DMS 273 (cell line): ENCODE measurements around the gene KCNA4.
A peak's percentile ranks its signal among the peaks of the same experiment; 100 is the strongest.
"Not testable (repeated sequence)": the region's sequence is repeated elsewhere in the genome, so short reads cannot be mapped to it uniquely, and the experiment has no call there.

Source experiments
- DNase-seq: peaks from one replicate; lab custom pipeline; 2025; ENCODE audit not compliant: unreplicated experiment; lab: John Stamatoyannopoulos, UW

The KCNA4 gene

GRCh38 chr11:30016588-30017363, at the start of gene KCNA4:
Gene KCNA4 (minus strand): TSS chr11:30017030. CDS start chr11:30012678, 4,352 bp downstream.
- peak; percentile 54 for DNase-seq

GRCh38 chr11:30062103-30062502, 45.3 kb upstream of the KCNA4 start:
- no peak for DNase-seq

DNA sequence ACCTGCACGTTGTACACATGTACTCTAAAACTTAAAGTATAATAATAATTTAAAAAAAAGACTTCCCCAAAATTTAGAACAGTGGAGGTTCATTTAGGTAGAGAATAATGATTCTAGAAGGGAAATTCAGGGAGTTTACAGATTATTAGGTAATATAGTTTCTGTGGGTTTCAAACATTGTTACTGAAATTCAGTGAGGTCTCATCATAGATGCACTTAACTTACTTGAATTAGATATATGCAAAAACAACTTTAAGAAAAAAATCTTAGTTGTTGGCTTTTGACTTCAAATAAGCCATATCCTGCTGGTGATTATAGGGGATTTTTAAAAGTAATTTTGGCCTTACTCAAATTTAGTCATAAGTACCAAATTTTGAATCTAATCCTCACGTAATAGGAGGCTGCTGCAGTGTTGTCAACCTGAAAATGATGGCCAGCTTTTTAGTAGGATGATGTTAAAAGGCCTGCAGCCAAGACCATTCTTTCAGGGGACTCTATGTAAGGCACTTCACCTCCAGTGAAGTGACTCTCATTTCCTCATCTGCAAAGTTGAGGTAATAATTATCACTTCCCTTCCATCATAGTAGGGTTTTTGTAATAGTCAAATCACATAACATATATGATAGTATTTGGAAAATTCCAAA, 42.5 kb upstream of the KCNA4 start:
- DNase-seq: no peak

DNA sequence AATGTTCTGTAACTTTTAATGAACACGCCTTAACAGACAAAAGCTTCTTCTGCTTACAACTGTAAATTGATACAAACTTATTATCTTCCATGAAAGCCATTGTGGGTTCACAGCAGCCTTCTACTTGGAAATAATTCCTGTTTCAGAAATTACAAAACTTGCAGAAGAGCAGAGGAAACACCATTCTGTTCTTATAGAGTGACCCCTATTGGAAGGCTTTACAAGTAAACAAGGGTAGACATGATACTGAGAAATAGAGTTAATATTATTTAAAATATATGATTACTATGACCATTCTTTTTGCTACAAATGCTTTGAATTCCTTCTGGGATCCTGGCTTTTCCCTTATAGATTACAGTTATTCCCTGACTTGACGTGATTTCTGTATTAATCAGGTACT, 32.4 kb upstream of the KCNA4 start:
- DNase-seq: no peak

- peak; percentile 16 for DNase-seq
Observed at GRCh38 chr11:30046578-30046945, 29.7 kb upstream of the KCNA4 start.

DNA sequence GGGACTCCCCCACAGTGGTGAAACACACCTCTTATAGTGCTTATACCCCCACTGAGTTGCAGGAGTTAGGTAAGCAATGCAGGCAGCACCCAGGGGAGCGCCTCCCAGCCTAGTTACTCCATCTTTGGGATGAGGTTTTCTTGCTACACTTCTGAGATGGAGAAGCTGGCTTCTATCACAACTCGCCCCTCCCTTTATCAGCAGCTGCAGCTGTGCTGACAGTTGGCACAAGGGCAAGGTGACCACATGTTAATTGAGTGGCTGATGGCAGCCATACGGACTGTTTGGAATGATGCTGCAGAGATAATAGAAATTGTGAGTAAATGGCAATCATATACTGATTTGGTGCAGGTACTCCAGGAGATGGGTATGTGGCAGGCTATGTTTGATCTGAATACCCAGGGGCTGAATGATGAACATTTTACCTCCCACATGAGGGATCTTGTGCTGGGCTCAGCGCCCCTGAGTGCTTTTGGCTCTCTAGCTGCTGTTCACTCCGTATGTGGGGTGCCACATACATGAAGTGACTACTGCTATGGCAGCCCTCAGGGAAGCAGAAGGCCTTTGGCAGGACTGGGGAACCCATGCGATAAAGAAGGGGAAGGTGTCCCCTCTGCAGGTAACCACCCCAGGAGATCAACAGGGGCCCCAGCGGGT, 29.2 kb upstream of the KCNA4 start:
- no peak for DNase-seq

DNA sequence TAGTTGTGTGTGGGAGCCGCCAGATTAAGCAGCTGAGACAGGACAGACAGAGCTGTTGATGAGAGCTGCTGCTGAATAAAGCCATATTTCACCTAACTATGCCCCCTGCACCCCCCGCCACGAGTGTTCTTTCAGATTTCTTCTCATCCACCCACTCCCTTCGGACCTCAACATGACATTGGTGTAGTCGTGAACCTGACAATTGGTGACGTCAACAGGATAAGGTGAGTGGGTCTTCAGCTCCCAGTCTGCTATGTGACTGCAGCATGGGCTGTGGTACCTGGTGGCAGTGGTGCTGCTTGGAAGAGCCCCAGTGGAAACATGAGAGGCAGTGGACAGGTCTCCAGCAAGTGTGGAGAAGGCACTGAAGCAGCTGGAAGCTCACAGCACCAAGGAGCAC, 28.3 kb upstream of the KCNA4 start:
- no peak for DNase-seq

GRCh38 chr11:30041171-30041570, 24.3 kb upstream of the KCNA4 start:
- no peak for DNase-seq

DNA sequence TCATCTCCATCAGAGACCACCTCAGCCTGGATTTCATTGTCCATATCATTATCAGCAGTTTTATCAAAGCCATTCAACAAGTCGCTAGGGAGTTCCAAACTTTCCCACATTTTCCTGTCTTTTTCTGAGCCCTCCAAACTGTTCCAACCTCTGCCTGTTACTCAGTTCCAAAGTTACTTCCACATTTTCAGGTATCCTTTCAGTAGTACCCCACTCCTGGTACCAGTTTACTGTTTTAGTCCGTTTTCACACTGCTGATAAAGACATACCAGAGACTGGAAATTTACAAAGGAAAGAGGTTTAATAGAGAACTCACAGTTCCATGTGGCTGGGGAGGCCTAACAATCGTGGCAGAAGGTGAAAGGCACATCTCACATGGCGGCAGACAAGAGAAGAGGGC, 17.9 kb upstream of the KCNA4 start:
- DNase-seq: not testable (repeated sequence)

- not testable (repeated sequence) for DNase-seq
Observed at GRCh38 chr11:30034166-30034565, 17.3 kb upstream of the KCNA4 start.

DNA sequence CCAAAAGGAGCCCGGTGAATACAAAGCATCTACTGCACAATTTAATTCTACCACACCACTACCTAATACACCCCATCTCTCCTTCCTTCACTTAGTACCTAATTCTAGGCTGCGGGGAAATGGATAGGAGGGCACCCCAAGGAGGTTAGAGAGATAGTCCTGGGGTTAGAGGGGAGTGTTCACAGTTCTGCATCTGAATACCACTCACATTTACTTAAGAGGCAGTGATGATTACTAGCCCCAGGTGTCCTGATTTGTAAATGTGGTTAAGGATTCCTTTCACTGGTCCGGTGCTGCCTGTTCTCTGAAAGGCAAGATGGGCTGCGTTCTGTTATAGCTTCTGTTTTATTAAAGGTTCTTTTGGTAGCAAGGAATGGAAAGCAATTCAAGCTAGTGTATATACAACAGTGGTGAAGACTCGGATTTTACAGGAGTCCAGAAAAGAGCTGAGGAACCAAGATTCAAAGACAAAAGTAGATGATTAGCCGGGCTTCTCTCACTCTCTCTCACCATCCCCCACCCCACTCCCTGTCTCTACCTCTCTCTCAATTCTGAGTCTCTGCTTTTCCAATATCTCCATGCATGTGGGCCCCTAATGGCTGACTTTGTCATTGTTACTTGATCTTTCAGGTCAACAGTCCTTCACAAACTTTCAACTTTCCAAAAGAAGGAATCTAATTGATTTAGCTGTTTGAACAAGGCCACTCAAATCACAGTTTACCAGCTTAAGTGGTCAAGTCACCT, 8.7 kb upstream of the KCNA4 start:
- no peak for DNase-seq

GRCh38 chr11:30023074-30023473, 6.2 kb upstream of the KCNA4 start:
- DNase-seq: no peak

- DNase-seq: no peak
Observed at GRCh38 chr11:30019481-30019880, 2.7 kb upstream of the KCNA4 start.

DNA sequence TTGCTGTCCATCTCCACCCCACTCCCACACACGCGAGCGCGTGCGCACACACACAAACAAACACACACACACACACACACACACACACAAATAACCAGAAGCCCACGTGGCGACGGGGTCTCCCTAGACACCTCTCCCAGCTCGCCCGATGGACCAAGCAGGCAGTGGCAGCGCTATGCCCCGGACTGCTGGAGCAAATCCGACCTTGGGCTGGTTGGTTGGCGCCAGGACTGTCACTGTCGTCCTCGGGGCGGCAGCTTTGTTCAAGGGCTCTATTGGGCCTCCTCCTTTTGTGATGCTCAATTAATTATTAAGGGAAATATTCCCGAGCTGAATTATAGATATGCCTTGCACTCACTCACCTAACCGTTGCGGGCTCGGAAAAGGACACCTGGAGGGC, 1.7 kb upstream of the KCNA4 start:
- no peak for DNase-seq

- no peak for DNase-seq
Observed at GRCh38 chr11:30017445-30017895, 640 bp upstream of the KCNA4 start.

DNA sequence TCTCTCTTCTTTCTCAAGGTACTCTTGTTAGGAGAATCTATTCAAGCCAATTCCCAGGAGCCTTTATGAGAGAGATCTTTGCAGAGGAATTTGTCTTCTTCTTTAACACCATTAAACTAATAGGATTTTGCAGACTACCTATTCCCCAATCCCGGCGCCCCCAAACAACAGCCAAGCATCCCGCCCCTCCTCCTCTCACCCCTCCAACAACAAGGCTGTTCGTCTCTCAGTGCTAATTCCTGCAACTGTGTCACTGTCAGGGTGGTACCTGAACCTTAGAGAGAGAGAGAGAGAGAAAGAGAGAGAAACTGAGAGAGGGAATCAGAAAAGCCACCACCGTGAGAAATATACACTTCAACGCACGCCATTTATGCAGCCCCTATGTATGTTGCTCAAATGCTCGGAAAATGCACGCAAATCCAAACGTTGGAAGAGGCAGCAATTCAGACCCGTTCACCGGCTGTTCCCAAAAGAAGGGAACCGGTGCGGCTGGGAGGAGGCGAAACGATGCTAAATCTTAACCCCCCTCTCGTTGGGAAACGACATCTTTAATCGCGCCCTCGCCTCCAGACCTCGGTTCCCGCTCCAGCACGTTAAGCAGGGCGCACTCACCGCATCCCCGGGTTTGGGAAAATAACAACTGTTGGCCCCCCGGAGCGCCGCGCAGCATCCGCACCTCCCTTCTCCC, 961 bp downstream of the KCNA4 start:
- no peak for DNase-seq

DNA sequence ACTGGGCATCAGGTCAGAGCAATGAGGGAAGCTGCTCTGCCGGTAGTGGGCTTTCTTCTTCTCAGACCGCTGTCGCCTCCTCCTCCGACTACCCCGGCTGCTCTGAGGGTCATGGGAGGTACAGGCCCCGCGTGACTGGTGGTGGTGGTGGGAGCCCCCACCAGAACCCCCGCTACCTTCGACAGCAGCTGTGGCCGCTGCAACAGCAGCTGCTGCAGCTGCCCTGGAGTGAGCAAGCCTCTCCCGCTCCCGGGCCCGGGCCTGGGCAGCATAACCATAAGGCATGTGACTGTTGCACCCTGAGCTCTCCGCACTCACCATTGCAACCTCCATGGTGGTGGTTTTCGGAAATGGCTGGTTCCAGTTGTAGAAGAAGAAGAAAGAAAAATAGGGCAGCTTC, 4.5 kb downstream of the KCNA4 start:
- DNase-seq: no peak

GRCh38 chr11:30009060-30009459, 7.8 kb downstream of the KCNA4 start:
- no peak for DNase-seq

DNA sequence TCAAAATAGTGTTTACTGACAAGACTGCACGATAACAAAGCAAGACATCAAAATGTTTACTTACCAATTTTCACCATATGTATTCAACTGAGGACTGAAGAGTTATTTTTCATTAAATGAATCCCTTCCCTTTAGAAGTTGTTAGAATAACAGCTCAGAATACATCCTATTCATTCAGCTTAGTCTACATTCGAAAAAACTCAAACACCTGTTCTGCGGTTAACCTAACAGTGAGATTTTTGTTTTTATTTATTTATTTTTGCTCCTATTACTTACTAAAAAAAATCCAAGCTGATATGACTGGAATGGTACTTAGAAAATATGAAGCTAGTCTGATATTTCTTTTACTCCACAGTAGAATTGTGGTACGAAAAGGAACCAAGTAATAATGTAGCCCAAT, 10.0 kb downstream of the KCNA4 start:
- DNase-seq: no peak

- DNase-seq: no peak
Observed at GRCh38 chr11:30002157-30002785, 14.6 kb downstream of the KCNA4 start.
